HG03139 (cell line): Measurements from ENCODE around the gene HECTD4.

ENCODE experiments used
- ATAC-seq: cut with Tn5 transposase; IDR thresholded peaks from one replicate; pipeline ENCODE4 v1.9.1; 2021; ENCODE audit not compliant: unreplicated experiment

The HECTD4 gene

DNA sequence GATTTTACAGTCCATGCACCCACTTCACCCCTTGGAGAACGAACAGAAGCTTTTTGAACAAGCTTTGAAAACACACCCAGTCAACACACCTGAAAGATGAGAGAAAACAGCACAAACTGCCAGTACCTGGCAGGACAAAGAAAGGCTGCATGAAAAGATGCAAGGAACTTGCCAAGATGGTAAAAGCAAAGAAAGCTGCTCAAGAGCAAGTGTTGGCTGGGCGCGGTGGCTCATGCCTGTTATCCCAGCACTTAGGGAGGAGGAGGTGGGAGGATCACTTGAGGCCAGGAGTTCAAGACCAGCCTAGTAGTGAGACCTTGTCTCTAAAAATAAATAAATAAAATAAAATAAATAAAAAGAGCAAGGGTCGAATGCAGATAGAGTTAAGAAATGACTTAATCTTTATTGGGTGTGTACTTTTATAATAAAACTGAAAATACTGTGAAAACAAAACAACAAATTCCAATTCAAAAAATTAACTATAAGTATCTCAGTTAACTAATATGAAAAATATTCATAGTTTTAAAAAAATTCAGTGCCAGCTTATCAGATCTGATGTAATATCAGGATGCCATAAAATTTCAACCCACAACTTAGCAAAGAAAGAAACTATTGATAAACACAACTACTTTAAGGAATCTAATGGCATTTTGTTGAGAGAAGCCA, 59.2 kb downstream of the HECTD4 start:
- no peak for ATAC-seq

GRCh38 chr12:112322441-112322840, 59.8 kb downstream of the HECTD4 start:
- no peak for ATAC-seq

GRCh38 chr12:112321245-112321644, 61.0 kb downstream of the HECTD4 start:
- no peak for ATAC-seq

- ATAC-seq, result no peak
Observed at GRCh38 chr12:112319395-112319794, 62.8 kb downstream of the HECTD4 start.

DNA sequence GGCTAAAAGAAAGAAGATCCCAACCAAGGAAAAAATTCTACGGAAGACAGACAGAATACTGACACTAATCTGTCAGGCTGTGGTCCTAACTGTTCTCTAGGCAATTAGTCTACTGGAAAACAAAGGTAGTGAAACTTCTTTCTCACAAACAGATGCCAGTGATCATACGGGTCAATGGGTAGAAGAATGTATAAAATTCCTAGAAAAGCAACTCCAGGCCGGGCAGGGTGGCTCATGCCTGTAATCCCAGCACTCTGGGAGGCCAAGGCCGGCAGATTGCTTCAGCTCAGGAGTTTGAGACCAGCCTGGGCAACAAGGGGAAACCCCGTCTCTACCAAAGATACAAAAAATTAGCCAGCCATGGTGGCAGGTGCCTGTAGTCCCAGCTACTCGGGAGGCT, 64.8 kb downstream of the HECTD4 start:
- ATAC-seq, result no peak

DNA sequence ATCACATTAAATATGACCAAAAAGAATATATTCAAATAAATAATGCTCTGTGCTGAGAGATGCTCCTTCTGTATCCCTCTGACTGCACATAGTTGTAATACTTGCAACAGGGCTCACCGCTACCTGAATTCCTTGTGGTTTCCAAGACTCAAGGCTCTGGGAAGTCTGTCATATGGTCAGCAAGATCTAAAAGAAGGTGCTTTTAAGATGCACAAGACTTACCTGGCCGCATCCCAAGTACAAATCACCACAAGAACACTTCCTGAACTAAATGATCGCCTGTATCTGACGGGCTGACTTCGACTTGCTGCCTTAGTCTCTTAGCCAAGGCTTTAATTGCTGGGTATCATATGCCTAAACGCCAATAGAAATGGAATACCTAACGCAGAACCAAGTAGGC, 67.2 kb downstream of the HECTD4 start:
- no peak for ATAC-seq

DNA sequence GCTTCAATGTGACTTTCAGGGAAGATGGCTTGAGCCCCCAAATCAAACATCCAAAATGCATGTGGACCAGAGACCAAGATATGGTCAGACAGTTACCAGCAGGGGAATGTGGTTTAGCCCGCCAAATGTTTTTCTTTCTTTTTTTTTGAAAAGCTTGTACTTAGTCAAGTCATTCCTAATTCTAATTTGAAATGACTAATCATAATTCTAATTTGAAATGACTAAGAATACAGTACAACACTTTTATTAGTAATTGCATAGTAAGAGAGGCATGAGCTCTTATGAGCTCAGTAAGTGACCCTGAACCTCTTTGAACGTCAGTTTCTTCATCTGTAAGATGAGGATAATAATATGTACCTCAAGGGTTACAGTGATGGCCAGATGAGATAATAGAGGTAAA, 72.4 kb downstream of the HECTD4 start:
- no peak for ATAC-seq

DNA sequence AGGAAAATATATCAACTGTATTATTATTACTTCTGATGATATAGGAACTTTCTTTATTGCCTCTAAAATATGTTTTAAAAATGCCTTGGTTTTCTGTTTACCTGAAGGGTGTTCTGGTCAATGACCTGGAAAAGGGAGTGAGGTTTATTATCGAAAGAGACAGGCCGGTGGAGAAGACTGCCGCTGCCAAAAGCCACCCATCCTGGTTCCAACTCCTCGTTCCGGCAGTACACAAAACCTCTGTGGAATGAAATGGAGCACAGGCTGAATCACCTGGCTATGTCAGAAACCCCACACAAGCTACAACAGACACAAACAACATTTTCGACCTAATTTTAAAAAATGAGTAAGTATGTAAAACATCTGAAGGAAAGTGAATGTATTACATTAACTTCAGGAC, 73.6 kb downstream of the HECTD4 start:
- no peak for ATAC-seq

DNA sequence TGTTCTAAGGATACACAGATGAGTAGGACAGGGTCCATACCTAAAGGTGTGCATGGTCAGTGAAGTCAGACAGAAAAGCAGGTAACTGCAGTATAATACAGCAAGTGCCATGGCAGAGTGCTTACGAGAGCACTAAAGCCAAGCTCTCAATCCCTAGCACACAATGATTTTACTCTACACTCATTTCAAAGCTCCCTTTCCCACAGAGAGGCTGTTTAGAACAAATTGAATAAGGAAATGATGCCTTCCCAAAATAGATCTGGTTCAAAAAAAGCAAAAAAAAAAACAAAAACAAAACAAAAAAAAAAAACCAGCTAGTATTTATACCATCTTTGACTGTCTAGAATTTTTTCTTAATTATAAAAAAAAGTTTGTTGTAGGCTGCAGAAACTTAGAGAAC, 74.1 kb downstream of the HECTD4 start:
- ATAC-seq, result no peak

DNA sequence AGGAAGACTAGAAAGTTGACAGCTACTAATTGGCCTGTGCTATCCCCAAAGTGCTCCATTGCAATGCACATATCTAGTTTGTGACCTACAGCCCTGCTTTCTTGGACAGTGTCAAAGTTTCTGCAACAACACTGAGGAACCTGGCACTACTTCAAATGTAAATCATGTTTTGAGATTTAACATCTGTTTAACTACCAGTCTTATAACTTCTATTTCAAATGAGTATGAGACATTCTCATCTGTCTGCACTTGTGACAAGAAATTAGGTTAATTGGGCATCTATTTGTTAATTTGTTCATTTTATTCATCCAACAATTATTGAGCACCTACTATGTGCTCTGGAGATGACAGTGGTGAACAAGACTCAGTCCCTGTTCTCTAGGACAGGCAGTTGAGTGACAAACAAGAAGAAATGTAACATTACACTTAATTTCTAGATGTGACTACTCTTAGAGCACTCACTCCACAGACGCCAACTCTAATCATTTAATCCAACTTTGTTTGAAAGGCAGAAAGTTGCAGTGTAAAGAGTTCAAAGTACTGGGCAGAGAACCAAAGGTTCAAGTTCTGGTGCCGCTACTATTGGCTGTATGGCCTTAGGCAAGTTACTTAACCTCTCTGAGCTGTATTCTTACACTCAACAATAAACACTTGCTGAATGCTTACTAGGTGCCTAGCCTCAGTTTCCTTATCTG, 74.8 kb downstream of the HECTD4 start:
- no peak for ATAC-seq

DNA sequence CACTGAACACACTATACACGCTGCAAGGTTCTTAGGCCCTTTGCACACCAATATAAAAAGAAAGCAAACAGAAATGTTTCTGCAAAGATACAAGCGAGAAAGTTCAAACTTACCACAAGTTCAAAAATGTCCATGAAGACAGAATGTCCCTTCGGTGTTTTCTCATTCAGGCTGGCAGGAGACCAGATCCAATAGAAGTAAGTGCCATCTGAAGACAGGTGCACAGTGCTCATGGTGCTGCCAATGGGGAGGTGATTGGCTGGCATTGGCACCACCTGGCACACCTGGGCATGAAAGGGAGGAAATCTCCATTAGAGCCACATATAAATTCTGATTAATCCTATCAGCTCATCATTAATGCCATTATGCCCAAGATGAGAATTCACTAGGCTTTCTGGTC, 76.3 kb downstream of the HECTD4 start:
- no peak for ATAC-seq

DNA sequence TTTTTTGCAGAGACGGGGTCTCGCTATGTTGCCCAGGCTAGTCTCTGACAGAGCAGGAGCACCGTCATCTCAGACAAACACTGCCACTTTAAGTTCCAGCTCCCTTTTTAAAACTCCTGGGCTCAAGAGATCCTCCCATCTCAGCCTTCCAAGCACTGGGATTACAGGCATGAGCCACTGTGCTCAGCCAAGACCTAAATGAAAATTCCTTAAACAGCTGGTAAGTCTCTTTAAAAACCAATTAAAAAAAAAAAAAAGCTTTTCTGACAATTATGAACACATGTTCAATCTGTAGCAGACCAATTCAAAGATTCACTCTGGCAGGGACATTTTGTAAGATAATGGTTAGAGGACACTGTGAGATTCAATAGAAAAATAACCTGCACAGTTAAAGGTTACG, 77.8 kb downstream of the HECTD4 start:
- ATAC-seq, result no peak

GRCh38 chr12:112303799-112304198, 78.4 kb downstream of the HECTD4 start:
- no peak for ATAC-seq

DNA sequence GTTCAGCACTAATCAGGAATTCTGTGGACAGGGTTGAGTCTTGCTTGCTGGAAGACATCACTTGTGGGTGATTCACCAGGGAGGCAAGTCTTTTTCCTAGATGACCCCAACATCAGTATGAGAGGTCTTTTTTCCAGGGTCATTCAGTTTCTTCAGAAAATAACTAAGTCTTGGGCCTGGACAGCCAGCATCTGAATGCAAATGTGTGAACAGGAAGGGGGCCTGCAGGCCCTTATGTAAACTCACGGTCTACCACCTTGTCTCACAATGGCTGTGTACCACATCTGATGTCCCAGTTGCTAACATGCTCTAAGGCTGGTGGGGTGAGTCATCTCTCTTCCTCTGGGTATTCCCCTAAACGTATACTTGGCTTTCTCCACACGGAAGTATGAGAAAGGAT, 79.2 kb downstream of the HECTD4 start:
- ATAC-seq, result peak; percentile 97

- no peak for ATAC-seq
Observed at GRCh38 chr12:112299704-112300103, 82.5 kb downstream of the HECTD4 start.

- no peak for ATAC-seq
Observed at GRCh38 chr12:112297188-112297587, 85.0 kb downstream of the HECTD4 start.

- ATAC-seq, result no peak
Observed at GRCh38 chr12:112296183-112296582, 86.0 kb downstream of the HECTD4 start.

GRCh38 chr12:112294793-112295192, 87.4 kb downstream of the HECTD4 start:
- ATAC-seq, result no peak

DNA sequence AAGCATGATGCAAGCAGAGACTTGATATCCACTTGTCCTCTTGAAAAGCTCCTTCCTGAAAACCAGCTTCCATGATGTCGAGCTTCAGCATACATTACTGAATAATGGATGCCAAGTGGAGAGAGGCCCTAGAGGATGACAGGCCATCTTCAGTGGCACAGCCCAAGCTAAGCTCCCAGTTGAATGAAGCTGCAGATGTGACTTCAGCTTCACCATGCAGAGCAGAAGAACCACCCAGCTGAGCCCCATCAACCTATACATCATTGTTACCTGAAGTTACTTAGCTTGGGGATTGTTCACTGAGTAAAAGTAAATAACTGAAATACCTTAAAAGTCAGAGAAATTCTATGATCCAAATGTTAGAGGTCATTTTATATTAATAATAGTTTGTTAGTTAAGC, 93.6 kb downstream of the HECTD4 start:
- ATAC-seq, result no peak

DNA sequence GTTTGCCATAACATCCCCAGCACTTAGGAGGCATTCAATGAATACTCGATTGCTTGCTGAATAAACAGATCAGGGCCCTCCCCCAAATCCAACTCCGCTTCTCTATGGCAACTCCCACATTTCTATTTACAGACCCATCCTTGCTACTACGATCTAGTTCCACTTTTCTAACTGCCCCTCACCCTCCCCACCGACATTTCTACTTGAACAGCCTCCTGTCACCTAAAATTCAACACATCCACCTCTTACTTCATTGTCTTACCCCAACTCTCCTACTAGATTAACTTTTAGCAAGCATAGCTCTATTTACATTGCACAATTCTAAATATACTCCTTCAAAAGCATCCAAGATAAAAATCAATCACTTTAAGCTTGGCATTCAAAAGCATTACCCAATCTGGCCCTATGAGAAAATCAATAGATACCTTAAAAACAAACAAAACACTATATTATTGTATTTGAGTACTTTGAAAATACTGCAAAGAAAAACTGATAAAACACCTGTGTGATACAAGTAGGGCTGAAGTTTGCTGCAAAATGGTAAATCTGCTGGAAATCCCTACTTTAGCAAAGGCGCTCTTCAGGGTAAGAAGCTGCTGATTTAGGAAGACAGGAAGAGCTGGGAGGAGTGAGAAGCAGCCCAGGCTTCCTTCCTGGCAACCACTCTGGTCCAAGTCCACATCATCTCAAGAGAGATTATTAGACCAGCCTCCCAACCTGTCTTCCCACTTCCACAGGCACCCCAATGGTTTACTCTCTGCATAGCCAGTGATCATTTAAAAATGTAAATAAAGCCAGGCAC, 96.4 kb downstream of the HECTD4 start:
- no peak for ATAC-seq

DNA sequence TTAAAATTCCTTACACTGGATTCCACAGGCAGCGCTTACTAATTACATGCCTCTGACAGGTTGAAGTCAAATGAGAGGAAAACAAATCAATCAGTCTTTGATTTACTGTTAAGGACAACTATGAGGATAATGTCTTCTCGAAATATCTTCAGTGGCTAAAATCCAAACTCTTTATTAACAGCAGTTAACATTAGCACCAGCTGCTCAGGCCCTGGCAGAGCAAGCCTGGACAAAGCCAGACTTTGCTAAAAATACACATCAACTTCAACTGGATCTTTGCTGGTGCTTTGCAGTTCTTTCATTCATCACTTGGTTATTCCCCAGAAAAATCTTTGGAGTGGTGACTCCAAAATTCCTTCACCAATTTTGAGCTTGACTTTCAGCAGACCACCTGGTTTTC, 98.7 kb downstream of the HECTD4 start:
- no peak for ATAC-seq

DNA sequence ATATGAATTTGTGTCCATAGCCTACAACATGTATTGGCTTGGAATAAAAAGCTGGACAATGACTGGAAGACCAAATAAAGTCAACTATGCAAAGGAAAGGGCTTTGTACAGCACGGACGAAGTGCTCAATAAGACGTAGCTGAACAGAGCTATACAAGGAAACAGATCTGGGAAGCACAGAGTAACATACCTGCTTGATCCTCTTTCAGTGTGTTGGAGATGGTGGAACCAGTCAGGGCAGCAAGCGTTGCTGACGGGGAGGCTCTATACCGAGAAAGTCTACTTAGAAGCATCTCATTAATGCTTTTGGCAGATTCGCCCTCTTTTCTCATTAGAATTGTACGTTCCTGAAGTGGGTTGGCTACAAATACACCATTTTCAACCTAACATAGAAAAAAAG, 99.3 kb downstream of the HECTD4 start:
- no peak for ATAC-seq
